Rectal smooth muscle tissue (tissue), 1 donor: ENCODE results near the gene SUGCT.
"Not testable (repeated sequence)": the region's sequence is repeated elsewhere in the genome, so short reads cannot be mapped to it uniquely, and the experiment has no call there.

Experiments
- H3K27ac ChIP-seq: one replicate; pipeline ENCODE4 v1.7.0; 2013; ENCODE audit warnings: low read depth, low read length, inconsistent platforms
- H3K27me3 ChIP-seq: one replicate; pipeline ENCODE4 v1.7.0; 2013; ENCODE audit warnings: low read length; ENCODE audit not compliant: control insufficient read depth, insufficient read depth
- H3K36me3 ChIP-seq: one replicate; pipeline ENCODE4 v1.7.0; 2013; ENCODE audit warnings: low read length; ENCODE audit not compliant: control insufficient read depth, insufficient read depth
- H3K4me1 ChIP-seq: one replicate; pipeline ENCODE4 v1.7.0; 2013; ENCODE audit warnings: low read length; ENCODE audit not compliant: control insufficient read depth, insufficient read depth
- H3K4me3 ChIP-seq: one replicate; pipeline ENCODE4 v1.7.0; 2013; ENCODE audit warnings: low read length
- H3K9ac ChIP-seq: one replicate; pipeline ENCODE4 v1.7.0; 2013; ENCODE audit warnings: low read length

The SUGCT gene

GRCh38 chr7:40218612-40219011 lies 83.8 kb downstream of the SUGCT start:
- not testable (repeated sequence) for H3K4me1 ChIP-seq, H3K27ac ChIP-seq

DNA sequence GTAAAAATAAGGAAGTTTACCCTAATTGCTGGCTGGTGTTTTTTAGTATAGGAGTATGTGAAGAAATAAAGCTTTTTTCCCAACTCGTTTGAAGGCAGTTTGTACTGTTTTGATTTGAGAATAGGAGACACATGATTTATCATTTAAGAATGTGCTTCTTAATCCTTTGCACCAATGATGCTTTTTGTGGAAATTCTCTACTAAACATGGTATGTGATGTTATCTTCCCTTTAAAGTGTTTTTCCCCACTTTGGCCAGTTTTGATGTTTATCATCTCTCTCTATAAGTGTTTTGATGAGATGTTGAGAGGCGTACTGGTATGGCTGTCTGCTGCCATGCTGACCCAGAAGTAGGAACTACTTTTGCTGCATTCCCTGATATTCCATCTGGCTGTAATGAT lies 85.1 kb downstream of the SUGCT start:
- H3K27me3 ChIP-seq, result no peaks in the 10 kb centered on the region
- H3K4me1 ChIP-seq, result no peaks in the 10 kb centered on the region
- no peak overlapping the region for H3K4me3 ChIP-seq
- H3K36me3 ChIP-seq, result no peaks in the 10 kb centered on the region
- H3K27ac ChIP-seq, result no peak overlapping the region
- H3K9ac ChIP-seq, result no peak overlapping the region

More at GRCh38 chr7:40218612-40219011, 83.8 kb downstream of the SUGCT start:
- H3K27me3 ChIP-seq, H3K36me3 ChIP-seq, H3K9ac ChIP-seq, H3K4me3 ChIP-seq: not testable (repeated sequence)

- H3K9ac ChIP-seq, result no peak overlapping the region
- no peaks in the 10 kb centered on the region for H3K4me1 ChIP-seq
- H3K4me3 ChIP-seq, result no peak overlapping the region
- no peaks in the 10 kb centered on the region for H3K27me3 ChIP-seq
- H3K27ac ChIP-seq, result no peak overlapping the region
- no peaks in the 10 kb centered on the region for H3K36me3 ChIP-seq
These were observed 85.7 kb downstream of the SUGCT start for GRCh38 chr7:40220421-40220911.

DNA sequence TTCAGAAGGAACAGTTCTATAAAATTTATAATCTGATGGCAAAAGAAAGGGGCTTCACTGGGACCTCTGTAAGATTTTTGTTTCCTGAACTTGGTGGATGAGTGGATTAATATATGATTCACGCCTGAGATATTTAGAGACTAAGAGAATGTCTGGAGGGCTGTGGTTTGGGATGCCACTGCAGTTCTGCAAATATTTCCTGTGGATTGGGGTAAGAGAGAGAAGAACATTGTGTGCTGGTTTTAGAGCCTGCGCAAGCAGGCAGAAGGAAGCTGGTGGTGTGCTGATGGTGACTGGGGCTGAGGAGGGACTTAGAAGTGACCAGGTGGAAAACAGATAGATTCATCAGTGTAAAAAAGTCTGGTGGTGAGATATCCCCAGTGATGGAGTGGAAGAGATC lies 87.0 kb downstream of the SUGCT start:
- Histone ChIP-seq H3K27me3 (no peaks in the 10 kb centered on the region), H3K9ac (no peak overlapping the region), H3K4me3 (no peak overlapping the region), H3K4me1 (no peaks in the 10 kb centered on the region), H3K36me3 (no peaks in the 10 kb centered on the region), H3K27ac (no peak overlapping the region)

DNA sequence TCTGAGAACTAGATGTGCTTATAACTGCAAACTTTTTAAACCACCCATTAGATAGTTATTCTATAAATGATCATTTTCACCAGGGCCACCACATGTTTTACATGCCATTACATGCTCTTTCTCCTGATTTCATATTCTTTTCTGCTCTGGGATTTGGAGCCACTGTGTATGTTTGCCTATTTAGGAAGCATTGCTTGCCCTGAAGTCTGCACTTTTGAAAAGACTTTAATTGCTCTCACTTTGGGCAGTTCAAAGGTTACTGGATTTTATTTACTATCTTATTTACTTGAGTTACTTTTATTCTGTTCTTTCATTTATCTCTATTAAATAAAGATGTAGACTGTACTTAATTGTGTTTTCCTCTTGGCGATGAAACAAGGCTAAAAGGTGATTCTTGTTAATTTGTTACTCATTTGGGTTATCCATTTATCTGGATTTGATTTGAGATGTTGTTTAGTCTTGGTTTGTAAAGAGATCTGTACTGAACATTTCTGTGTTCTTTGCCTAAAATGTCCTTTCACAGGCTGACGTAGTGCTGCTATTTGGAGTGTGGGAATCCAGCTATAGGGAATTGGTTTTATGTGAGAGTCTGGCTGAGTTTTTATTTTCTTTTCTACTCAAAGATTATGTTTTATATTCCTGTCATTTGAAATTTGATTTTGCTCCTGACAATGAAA lies 88.8 kb downstream of the SUGCT start:
- Histone ChIP-seq H3K27me3 (no peaks in the 10 kb centered on the region), H3K36me3 (no peaks in the 10 kb centered on the region), H3K4me1 (no peaks in the 10 kb centered on the region), H3K27ac (no peak overlapping the region), H3K9ac (no peak overlapping the region), H3K4me3 (no peak overlapping the region)

- H3K36me3 ChIP-seq, result no peaks in the 10 kb centered on the region
- H3K27ac ChIP-seq, result no peak overlapping the region
- H3K4me3 ChIP-seq, result no peak overlapping the region
- no peak overlapping the region for H3K9ac ChIP-seq
- no peaks in the 10 kb centered on the region for H3K4me1 ChIP-seq
- no peaks in the 10 kb centered on the region for H3K27me3 ChIP-seq
These were observed 95.3 kb downstream of the SUGCT start for GRCh38 chr7:40230101-40230500.

GRCh38 chr7:40231796-40232195 lies 97.0 kb downstream of the SUGCT start:
- no peak overlapping the region for H3K27ac ChIP-seq
- H3K27me3 ChIP-seq, result no peaks in the 10 kb centered on the region
- H3K4me1 ChIP-seq, result no peaks in the 10 kb centered on the region
- H3K4me3 ChIP-seq, result no peak overlapping the region
- H3K36me3 ChIP-seq, result no peaks in the 10 kb centered on the region
- no peak overlapping the region for H3K9ac ChIP-seq

- H3K4me3 ChIP-seq, result no peak overlapping the region
- H3K36me3 ChIP-seq, result no peaks in the 10 kb centered on the region
- no peak overlapping the region for H3K9ac ChIP-seq
- H3K27ac ChIP-seq, result no peak overlapping the region
- H3K4me1 ChIP-seq, result no peaks in the 10 kb centered on the region
- no peaks in the 10 kb centered on the region for H3K27me3 ChIP-seq
These were observed 97.6 kb downstream of the SUGCT start for GRCh38 chr7:40232242-40232893.

DNA sequence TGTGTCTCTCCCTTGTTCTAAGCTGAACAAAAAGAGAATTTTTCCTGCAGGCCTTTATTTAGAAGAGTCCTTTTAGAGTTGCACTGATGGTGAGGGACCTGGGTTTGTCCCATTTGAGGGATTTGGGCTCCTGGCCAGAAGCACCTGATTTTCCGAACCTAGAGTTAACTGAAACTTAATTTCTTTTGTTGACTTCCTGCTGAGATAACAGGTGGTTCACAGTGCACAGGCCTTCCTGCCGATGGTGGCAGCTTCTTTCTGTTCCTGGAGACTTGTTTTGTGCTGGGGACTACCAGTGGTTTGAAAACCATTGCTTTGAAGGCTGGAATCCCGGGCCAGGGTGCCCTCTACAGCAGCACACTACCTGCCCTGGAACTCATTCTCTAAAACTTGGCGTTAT lies 99.2 kb downstream of the SUGCT start:
- no peak overlapping the region for H3K9ac ChIP-seq
- H3K36me3 ChIP-seq, result no peaks in the 10 kb centered on the region
- H3K27me3 ChIP-seq, result no peaks in the 10 kb centered on the region
- no peak overlapping the region for H3K27ac ChIP-seq
- no peak overlapping the region for H3K4me3 ChIP-seq
- no peaks in the 10 kb centered on the region for H3K4me1 ChIP-seq

GRCh38 chr7:40234666-40235065 lies 99.9 kb downstream of the SUGCT start:
- Histone ChIP-seq H3K4me3 (no peak overlapping the region), H3K36me3 (no peaks in the 10 kb centered on the region), H3K27ac (no peak overlapping the region), H3K9ac (no peak overlapping the region), H3K27me3 (no peaks in the 10 kb centered on the region), H3K4me1 (no peaks in the 10 kb centered on the region)

GRCh38 chr7:40237731-40238130 lies 102.9 kb downstream of the SUGCT start:
- no peak overlapping the region for H3K4me3 ChIP-seq
- no peaks in the 10 kb centered on the region for H3K27me3 ChIP-seq
- H3K27ac ChIP-seq, result no peak overlapping the region
- H3K9ac ChIP-seq, result no peak overlapping the region
- H3K36me3 ChIP-seq, result no peaks in the 10 kb centered on the region
- H3K4me1 ChIP-seq, result no peaks in the 10 kb centered on the region

DNA sequence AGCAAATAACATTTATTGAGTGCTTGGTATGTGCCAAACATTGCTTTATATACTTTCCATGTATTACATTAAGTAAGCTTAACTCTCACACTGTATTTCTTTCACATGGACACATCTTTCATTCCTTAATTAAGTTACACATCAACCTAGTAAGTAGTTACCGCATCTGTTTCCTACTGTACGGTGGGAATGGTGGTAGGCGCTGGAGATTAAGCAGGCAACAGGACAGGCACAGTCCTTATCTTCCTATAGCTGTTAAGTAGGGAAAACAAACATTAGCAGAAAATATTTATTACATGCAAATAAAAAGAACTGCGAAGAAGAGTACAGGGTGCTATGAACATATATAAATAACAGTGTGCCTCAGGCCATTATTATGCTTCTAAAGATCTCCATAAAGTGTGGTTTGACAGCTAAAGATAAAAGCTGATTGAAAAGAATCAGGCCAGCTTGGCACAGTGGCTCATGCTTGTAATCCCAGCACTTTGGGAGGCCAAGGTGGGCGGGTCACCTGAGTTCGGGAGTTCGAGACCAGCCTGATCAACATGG lies 105.0 kb downstream of the SUGCT start:
- Histone ChIP-seq H3K9ac (no peak overlapping the region), H3K27ac (no peak overlapping the region), H3K36me3 (no peaks in the 10 kb centered on the region)

DNA sequence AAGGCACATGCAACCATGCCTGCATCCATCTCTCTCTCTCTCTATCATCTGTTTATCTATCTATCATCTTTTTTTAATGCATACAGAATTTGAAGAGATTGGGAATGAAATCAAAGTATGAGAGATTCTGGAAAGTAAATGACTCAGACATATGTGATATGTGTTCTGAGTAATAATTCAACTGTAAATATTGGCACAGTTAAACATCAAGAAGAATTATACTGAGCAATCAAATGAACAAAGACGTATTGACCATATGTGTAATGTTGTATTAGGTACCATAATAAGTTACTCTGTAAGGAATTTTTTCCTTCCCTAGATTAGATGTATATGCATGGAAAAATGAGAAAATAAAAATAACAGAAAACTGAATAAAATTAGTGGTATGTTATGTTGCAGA lies 108.3 kb downstream of the SUGCT start:
- H3K4me3 ChIP-seq, result no peak overlapping the region
- H3K4me1 ChIP-seq, result no peaks in the 10 kb centered on the region

More for the DNA sequence above, 105.0 kb downstream of the SUGCT start:
- no peak overlapping the region for H3K4me3 ChIP-seq
- H3K4me1 ChIP-seq, result no peaks in the 10 kb centered on the region
- no peaks in the 10 kb centered on the region for H3K27me3 ChIP-seq

More for the DNA sequence above, 108.3 kb downstream of the SUGCT start:
- Histone ChIP-seq H3K27ac (no peak overlapping the region), H3K9ac (no peak overlapping the region), H3K27me3 (no peaks in the 10 kb centered on the region), H3K36me3 (no peaks in the 10 kb centered on the region)
